T47D (cell line): ENCODE data around the gene TSPAN32.
A peak's percentile ranks its signal among the peaks of the same experiment; 100 is the strongest.

Experiments used
- DNase-seq, 2 experiments: peaks; one replicate each; pipeline versions ENCODE4 v3.0.0 to v3.0.0-alpha.2; 2011 to 2012; ENCODE audit warnings: low read depth in 1 of 2, low spot score in 1 of 2
- JUND ChIP-seq: IDR thresholded peaks from 2 replicates; pipeline ENCODE4 v1.6.1; 2012; ENCODE audit warnings: low read depth
- in situ Hi-C: cut with HindIII; loops from 2 replicates; pipeline ENCODE4 v1.10.0; 2016; ENCODE audit warnings: low sequenced_read_pairs, low pct_unique_long_range_greater_than_20kb

Gene TSPAN32

GRCh38 chr11:2301631-2302305 lies at the start of gene TSPAN32, which contains the start of gene C11orf21:
TSPAN32 (plus strand) TSS chr11:2302013; CDS start chr11:2302150, 137 bp downstream.
C11orf21 (minus strand) TSS chr11:2301918; CDS start chr11:2301808, 110 bp downstream.
- in situ Hi-C loops = no loop called here
- TF ChIP-seq JUND = no peak
- DNase-seq = no peak

- in situ Hi-C loops = no loop called here
- no peak for DNase-seq
- TF ChIP-seq JUND = no peak
Measured at GRCh38 chr11:2252018-2252417, 49.8 kb upstream of the TSPAN32 start.

GRCh38 chr11:2256293-2256913 lies 45.4 kb upstream of the TSPAN32 start:
- peak in 1 of 2 experiments; percentile 25 for DNase-seq
- no peak for TF ChIP-seq JUND
- in situ Hi-C loops = no loop called here

- in situ Hi-C loops = no loop called here
- TF ChIP-seq JUND = no peak; the same call in 1 of the 2 replicates
- DNase-seq = peak; percentile 53 to 93
Measured at GRCh38 chr11:2256951-2257700, 44.7 kb upstream of the TSPAN32 start.

- in situ Hi-C loops = no loop called here
- no peak for TF ChIP-seq JUND
- no peak for DNase-seq
Measured at GRCh38 chr11:2258501-2259465, 43.0 kb upstream of the TSPAN32 start.

- in situ Hi-C loops = no loop called here
- TF ChIP-seq JUND = no peak
- no peak for DNase-seq
Measured at GRCh38 chr11:2259466-2259830, 42.4 kb upstream of the TSPAN32 start.

- in situ Hi-C loops = no loop called here
Measured at GRCh38 chr11:2259897-2260451, 41.8 kb upstream of the TSPAN32 start.

GRCh38 chr11:2260491-2261364 lies 41.1 kb upstream of the TSPAN32 start:
- TF ChIP-seq JUND = no peak
- in situ Hi-C loops = no loop called here
- no peak for DNase-seq

More at GRCh38 chr11:2259897-2260451, 41.8 kb upstream of the TSPAN32 start:
- TF ChIP-seq JUND = no peak
- no peak for DNase-seq

GRCh38 chr11:2261436-2262230 lies 40.2 kb upstream of the TSPAN32 start:
- no peak for DNase-seq
- in situ Hi-C loops = no loop called here
- TF ChIP-seq JUND = no peak

GRCh38 chr11:2262301-2263070 lies 39.3 kb upstream of the TSPAN32 start:
- no peak for TF ChIP-seq JUND
- in situ Hi-C loops = no loop called here
- no peak for DNase-seq
